HG03025 (cell line): ENCODE measurements around the gene LRRC51.
A peak's percentile ranks its signal among the peaks of the same experiment; 100 is the strongest.

Experiments used
- ATAC-seq: cut with Tn5 transposase; IDR thresholded peaks from one replicate; pipeline ENCODE4 v1.9.1; 2021; ENCODE audit warnings: mild to moderate bottlenecking, moderate library complexity; ENCODE audit not compliant: unreplicated experiment, low FRiP score

Gene LRRC51, protein sequence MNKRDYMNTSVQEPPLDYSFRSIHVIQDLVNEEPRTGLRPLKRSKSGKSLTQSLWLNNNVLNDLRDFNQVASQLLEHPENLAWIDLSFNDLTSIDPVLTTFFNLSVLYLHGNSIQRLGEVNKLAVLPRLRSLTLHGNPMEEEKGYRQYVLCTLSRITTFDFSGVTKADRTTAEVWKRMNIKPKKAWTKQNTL

DNA sequence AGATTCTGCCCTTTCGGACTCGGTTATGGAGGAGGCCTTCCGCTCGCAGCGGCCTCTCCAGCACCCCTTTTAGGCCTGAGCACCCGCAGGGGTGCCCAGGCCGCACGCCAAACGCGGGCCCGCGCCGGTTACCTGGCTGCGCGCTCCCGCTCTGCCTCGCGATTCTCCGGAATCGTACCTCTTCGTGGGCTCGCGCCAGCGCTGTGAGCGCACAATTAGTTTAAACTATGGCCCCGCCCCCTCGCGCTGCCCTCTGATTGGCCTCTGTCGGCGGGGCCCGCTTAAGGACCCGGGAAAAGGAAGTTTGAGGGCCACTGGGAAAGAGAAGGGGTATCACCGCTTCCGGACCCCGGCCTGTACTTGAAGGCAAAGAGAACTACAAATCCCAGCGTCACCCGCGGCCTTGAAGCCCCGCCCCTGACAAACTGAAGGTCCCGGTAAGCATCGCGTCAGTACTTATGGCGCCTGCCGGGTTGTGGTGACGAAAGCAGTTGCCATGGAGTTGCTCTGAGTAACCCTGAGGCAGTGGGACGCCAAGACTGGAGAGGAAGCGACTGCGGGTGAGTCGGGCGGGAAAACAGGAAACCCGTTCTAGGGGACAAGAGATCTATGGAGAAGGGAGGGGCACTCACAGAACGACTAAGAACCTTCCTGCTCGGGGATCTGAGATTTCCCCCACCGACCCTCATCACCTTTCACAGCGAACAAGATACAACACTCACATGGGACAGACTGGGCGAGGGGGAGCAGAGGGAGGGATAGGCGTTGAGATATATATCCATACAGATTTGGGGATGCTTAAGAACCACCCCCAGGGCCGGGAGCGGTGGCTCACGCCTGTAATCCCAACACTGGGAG is at the start of gene LRRC51, which contains the start of gene NUMA1:
TSS of gene LRRC51 (plus strand) at position 525 of the 858 bp plus-strand sequence. CDS start 8,234 bp downstream, outside the sequence.
TSS of gene NUMA1 (minus strand) at position 217 of the 858 bp plus-strand sequence. CDS start 44,599 bp downstream, outside the sequence.
- ATAC-seq = peak; percentile 92

DNA sequence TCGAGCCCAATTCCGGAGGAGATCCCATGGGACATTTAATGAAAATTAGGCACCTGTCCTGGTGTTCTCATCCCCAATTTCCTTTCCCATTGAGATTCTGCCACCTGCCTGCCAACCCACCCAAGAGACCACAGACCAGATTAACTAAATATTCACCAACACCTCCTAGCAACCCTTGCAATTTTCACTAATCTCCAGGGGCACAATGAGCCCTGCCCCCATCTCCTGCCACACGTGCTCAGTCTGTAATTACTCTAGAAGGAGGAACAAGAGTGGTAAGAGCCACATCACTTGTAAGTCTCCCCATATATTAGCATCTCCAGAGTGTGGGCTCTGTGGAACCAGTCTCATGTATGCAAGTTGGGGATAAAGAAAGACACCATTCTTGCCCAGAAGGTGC is 44.0 kb upstream of the LRRC51 start:
- ATAC-seq = no peak

DNA sequence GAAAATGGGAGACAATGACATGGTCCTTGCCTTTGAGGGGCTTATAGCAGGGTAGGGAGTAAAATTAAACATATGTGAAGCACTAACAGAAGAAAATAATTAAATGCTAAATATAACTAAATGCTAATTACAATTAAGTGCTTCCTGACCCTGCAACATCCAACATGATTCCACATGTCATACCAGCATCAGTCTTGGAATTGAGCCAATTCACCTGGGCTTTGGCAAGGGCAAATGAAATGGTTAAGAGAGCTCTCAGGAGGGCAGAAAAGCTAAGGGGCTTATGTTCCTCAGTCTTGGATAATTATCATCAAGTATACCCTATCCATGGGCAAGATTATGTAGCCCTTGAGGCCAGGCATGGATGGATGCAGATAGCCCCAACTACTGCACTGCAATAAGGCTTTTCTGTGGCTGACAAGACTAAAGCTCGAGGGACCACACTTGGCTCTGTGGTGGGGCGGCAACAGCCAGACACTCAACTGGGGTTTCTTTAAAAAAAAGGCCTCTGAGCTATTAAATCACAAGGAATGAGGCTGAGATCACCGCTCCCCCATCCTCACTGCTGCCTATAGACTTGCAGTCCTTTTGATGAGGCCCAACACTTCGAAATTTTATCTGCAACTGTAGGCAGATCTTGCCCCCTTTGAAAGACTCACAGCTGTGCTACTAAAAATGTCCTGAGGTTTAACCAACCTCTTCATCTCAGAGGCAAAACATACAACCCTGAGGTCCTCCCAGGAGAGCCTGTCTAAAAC is 42.9 kb upstream of the LRRC51 start:
- no peak for ATAC-seq

DNA sequence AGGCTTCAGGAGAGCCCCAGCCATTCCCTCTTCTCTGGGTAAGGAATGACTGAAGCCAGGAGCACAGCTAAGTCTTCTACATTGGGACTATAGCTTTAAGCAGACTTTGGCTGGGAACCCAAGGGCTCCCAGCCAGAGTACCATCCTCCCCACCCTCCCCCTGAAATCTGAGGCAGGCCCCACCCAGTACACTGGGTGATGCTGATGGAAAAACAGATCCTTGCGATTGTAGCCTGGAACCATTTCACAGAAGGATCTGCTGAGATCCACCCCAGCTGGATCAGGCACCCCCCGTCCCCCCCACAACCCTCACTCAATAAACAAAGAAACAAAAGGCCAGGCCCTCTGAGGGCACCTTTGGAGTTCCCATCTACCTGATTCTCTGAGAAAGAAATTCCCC is 42.2 kb upstream of the LRRC51 start:
- no peak for ATAC-seq

DNA sequence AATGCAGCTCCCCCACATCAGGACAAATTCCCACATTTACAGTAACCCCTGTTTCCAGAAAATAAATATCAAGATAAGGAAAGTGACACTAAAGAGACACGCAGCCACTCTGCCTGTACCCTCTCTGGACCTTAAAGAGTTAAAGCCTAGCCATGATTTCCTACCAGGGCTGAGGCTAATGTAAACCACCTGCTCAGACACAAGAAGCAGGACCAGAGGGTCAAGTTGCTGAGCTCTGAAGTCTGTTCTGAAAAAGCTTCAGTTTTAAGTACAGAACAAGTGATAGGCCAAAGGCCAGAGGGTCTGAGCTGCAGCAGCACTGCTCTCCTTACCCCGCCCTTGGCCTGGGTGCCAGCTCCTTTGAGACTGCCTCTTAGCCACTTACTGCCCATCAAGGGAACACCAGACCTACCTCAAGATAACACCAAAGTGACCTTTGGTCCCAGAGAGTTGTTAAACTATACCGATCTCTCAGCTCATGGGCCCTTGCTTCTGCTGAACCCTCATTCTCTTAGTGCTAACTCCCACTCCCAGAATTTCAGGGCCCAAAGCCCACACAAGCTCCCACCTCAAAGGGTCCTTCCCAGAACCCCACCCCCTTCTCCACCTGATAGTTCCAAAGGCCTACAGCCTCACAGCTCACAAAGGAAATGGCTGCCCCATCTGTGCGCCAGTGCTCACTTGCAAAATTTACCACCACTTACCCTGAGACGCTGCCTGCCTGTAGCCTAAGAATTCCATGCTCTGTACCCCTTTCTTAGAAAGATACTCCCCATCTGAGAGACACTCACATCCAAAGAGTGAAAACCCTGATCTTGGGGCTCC is 41.4 kb upstream of the LRRC51 start:
- no peak for ATAC-seq

DNA sequence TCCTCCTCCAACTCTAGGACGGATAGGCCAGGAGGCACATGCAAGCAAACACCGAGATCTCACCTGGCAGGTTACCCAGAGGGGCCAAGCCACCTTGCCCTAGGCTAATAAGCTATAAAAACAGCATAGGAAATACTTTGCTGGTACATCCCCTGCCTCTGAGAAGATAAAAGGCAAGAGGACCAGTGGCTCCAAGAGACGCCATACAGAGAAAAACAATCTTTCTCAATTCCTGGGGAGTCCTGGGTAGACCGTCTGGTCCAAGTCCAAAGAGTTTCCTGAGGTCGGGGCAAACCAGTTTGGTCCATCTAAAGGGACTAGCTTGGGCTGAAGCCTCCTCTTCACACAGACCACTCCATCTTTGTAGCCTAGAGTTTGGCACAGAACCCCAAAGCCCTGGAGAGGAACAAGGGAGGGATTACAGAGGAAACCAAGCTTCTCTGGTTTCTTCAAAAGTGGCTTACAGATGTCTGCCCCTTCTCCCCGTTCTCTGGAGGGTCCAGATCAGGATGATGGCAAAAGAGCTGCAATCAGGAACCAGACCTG is 40.7 kb upstream of the LRRC51 start:
- ATAC-seq = no peak

DNA sequence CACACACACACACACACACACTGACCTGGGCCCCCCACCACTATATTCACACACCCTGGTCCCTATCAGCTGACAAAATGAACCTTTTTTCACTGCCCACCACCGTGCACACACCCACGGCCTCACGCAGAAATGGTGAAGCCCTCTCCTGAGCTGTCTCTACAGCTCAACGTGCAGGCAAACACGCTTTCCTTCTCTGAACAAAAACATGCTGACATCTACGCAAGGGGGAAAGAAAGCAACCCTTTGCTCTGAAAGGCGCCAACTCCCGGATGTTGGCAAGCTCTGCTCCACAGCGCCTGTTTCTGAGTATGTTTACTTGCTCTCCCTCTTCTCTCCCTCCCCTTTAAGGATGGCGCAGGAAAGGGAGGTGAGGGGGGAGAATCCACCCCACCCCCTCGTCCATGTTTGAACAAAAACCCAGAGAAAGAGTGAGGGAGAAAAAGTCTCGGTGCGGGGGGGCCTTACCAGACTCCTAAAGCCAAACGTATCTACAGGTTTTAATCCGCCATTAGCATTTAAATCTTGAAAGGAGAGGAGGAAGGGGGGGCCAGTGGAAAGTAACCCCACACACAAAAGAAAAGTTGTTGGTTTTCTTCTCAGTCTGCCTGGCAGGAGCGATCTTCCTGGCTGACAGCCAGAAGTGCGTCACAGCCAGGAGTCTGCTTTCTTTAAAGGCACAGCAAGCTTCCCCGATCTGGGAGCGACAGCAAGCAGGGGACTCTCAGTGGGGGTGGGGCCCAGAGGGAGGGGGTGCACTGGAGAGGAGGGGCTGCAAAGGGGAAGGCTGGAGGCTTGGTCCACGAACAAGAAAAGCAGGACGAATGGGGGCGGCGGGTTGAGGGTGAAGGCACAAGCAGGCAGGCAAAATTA is 39.9 kb upstream of the LRRC51 start:
- no peak for ATAC-seq

DNA sequence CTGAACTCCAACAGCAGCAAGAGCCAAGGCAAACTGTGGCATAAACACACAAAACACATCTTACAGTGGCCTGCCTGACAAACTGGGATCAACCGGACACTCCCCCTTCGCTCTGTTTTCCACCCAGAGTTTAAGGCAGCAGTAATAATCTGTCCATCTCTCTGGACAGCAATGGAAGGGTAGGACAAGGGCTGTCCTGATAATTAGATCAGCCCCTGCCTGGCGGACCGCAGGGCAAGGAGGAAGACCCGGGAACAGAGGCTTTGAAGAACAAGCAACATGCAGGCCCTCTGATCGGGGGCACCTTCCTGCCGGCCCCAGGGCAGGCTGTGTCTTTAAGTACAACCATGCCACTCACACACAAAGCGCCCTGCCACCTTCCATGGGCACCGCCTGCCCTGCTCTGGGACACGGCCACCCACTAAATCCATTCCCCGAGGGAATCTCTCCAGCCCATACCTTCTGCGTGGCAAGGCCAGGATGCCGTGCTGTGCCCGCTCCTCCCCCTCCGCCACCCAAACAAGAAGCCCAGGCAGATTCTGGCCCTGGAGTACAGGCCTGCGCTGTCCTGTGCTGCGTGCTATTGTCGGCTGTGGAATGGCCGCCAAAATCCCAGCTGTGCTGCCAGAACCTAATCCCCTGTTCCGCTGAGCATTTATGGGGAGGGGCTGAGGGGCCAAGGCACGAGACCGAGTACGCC is 39.1 kb upstream of the LRRC51 start:
- no peak for ATAC-seq

DNA sequence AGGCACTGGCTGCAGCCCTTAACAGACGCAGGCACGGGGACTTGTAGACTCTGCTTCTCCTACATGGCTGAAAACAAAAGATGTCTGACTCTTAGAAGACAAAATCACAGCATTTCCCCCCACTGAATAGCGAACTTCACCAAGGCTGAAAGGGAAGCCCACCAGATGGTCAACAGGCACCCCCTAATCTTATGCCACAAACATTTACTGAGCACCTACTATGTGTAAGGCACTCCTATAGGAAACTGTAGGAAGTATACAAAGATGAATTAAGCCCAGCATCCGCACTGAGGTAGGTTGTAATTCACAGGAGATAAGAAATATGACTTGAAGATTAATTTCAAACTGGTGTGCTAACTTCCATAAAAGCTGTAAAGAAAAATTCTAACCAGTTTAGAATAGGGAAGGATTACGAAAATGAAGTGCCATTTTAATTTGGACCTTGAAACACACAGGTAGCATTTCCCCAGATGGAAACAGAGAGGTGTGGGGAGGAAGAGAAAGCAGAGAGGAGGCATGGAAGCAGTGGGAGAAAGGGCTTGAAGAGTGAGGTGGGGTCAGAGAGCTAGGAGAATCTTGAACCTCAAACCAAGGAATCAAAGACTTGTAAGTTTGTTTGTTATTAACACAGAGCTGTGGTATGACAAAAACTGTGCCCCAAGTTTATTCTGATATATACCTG is 38.4 kb upstream of the LRRC51 start:
- no peak for ATAC-seq

DNA sequence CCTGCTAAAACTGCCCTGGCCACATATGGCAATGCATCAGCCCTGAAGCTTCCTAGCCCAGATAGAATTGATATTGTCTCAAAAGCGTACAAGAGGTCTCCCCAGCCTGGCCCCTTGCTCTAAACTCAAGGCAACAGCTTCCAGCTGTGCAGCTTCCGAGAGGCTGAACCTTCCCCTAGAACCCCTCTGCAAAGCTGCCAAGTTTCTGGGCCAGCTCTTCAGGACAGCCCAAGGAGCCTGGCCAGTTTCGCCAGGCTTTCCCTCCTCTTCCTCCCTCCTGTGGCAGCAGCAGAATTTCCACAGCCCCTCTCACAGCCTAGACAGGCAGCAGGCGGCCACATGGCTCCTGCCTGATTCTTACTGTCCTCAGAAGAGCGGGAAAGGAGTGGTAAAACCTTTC is 34.8 kb upstream of the LRRC51 start:
- ATAC-seq = no peak

DNA sequence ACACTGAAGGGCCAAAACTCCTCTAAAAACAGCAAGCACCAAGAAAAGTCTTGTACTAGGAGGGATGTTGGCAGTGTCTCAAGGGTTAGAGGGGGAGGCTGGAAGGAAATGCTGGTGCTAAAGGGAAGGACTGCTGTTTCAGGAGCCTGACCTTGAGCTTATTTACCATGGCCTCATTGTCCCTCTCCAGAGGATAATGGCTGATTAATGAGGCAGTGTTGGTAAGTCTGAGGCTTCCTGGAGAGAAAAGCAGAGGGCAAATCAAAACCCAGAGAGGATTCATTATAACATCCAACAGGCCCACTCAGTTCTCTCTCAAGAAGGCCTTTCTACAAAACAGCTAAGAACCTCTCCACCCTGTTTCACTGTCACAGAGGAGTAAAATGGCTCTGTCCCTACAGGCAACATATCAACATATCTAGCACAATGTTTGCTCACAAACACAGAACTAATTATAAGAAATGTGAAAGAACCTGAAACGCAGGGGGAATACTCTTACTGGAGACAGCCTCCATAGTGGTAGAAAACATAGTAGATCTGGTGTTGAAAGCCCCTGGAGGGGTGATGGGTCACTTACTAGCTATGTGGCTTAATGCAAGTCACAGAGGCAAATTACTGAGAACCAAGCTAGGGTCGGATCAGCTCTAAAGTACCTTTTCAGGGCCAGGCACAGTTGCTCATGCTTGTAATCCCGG is 31.7 kb upstream of the LRRC51 start:
- no peak for ATAC-seq

DNA sequence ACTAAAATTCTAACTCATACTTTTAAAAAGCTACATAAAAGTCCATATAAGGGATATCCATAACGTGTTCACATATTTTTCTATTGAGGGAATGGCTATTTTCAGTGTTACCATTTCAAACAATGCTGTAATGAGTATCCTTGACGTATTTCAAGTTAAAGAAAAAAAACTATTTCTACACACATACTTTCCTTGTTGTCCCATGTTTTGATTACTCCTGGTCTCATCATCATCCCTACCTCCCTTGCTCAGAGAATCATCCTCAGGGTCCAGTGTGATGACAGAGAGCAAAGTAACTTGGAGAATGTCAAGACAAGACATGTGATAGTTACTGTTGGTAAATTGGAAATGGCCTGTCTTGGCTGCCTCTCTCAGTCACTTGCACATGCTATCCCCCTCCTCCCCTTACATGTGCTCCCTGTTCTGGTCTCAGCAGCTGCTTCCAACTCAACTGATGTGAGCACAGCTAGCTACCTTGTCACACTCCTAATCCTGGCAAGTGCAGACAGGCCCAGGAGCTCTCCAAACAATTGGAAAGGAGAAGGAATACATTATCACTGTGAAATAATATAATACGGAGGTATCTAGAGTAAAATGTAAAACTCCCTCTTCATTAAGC is 22.1 kb upstream of the LRRC51 start:
- ATAC-seq = no peak

DNA sequence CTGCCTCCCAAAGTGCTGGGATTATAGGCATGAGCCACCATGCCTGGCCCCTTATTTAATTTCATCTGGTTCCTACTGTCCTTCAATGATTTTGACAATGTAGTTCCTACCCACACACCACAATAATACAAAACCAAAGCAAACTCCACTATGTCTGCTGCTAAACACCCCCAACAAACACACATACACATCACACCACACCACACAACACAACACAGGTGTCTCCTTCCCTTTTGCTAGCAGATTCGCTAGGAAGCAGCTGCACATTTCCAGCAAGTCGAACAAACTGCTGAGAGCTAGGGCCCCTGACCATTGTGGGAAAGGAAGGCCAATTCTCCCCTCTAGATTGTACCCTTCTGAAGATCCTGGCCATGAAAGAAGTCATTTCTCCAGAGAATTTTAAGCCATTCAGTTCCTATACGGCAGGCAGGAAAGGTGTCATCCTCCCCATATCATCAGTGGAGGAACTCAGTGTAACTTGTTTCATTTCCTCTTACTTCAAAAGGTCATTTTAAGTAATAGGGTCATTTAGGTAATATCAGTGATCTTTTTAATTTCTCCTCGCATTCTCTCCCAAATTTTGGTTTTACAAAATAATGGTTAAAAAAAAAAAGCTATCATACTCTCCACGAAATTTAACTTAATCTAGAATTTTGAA is 18.8 kb upstream of the LRRC51 start:
- no peak for ATAC-seq

DNA sequence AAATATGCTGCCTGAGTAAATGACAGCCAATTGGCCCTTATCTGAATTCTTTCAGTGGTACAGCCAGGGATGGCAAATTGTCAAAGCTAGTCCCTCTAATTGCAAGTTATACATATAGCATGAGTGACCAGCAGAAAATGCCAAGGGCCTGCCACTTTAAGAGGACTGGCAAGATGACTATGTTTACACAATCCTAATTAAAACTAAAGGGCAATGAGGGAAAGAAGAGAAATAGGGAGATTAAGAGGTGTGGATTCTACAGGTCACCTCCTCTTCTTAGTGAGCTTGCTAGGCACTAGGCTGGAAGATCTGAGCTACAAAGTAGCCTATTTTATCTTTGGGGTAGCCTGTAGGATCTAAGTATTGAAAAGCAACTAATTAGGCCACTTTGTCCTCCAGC is 13.8 kb upstream of the LRRC51 start:
- ATAC-seq = no peak

DNA sequence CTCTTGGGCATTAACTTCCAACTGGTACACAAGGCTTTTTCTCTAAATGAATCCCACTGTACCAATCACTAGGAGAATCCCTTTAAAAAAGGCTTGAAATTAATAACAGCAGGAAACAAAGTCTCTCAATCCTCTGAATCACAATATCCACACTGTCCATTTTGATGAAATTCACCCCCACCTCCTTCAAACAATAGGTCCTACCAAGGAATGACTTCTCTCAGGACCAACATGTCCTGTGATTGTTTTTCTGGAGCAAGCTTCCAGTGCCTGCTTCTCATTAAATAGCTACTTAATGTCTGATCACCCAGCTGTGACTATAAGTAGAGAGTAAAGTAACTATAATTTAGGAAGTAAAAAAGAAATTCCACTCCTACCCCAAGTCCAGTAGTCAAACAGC is 13.4 kb upstream of the LRRC51 start:
- no peak for ATAC-seq

DNA sequence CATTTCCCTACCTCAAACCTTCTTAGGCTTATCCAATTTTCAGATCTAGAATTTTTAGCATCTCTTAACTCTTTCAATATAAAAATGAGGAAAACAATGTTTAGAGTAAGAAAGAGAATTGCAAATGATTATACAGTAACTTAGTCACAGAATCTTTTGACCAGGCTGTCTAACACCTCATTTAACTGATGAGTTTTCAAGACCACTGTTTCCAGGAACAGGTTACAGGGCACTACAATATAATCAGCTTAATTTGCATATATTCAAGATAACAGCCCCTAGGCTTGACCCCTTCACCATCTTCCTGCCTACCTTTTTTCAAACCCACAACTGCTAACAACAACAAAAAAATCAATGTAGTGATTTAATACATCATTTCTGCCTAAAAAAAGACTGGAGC is 13.0 kb upstream of the LRRC51 start:
- ATAC-seq = no peak
